Activated naive CD8-positive, alpha-beta T cell treated with anti-CD3 and anti-CD28 coated beads, Interleukin-2, amount 50 U/mL, for 24 hours (primary cell): ENCODE data around the gene COL18A1.

Experiments used
- ATAC-seq: fragments of 150-1000 bp; cut with Tn5 transposase; one replicate; pipeline ENCODE4 v1.10.0; 2021
- DNase-seq: peaks from one replicate; pipeline ENCODE4 v3.0.0; 2021
- H3K27ac Mint-ChIP-seq: one replicate; pipeline ENCODE4 v1.8.0; 2021; ENCODE audit warnings: mild to moderate bottlenecking, mixed read lengths
- H3K27me3 Mint-ChIP-seq: one replicate; pipeline ENCODE4 v1.8.0; 2021; ENCODE audit warnings: mixed read lengths
- H3K36me3 Mint-ChIP-seq: one replicate; pipeline ENCODE4 v1.8.0; 2021; ENCODE audit warnings: low read depth, mixed read lengths
- H3K4me1 Mint-ChIP-seq: one replicate; pipeline ENCODE4 v1.8.0; 2021; ENCODE audit warnings: mixed read lengths
- H3K4me3 Mint-ChIP-seq: one replicate; pipeline ENCODE4 v1.8.0; 2021; ENCODE audit warnings: mild to moderate bottlenecking, moderate library complexity, mixed read lengths
- H3K9me3 Mint-ChIP-seq: one replicate; pipeline ENCODE4 v1.8.0; 2021; ENCODE audit warnings: mixed read lengths

The COL18A1 gene

GRCh38 chr21:45512626-45513002, 107.6 kb downstream of the COL18A1 start:
- no peak overlapping the region for H3K27ac Mint-ChIP-seq
- no peak overlapping the region for H3K4me3 Mint-ChIP-seq
- ATAC-seq (no peak), DNase-seq (no peak)
- peaks cover 5% of the 10 kb centered on the region for H3K4me1 Mint-ChIP-seq
- H3K36me3 Mint-ChIP-seq, result peaks cover 15% of the 10 kb centered on the region
- H3K27me3 Mint-ChIP-seq, result no peaks in the 10 kb centered on the region
- H3K9me3 Mint-ChIP-seq, result no peaks in the 10 kb centered on the region

GRCh38 chr21:45513003-45513717, 108.2 kb downstream of the COL18A1 start:
- Mint-ChIP-seq H3K27me3 (no peaks in the 10 kb centered on the region), H3K36me3 (peaks cover 19% of the 10 kb centered on the region), H3K9me3 (peaks cover 4% of the 10 kb centered on the region), H3K27ac (no peak overlapping the region), H3K4me1 (peaks cover 9% of the 10 kb centered on the region), H3K4me3 (no peak overlapping the region)
- ATAC-seq (no peak), DNase-seq (no peak)

GRCh38 chr21:45513741-45514310, 108.9 kb downstream of the COL18A1 start:
- peaks cover 15% of the 10 kb centered on the region for H3K4me1 Mint-ChIP-seq
- no peak overlapping the region for H3K27ac Mint-ChIP-seq
- peaks cover 26% of the 10 kb centered on the region for H3K36me3 Mint-ChIP-seq
- H3K9me3 Mint-ChIP-seq, result peaks cover 11% of the 10 kb centered on the region
- ATAC-seq (no peak), DNase-seq (no peak)
- H3K4me3 Mint-ChIP-seq, result no peak overlapping the region
- H3K27me3 Mint-ChIP-seq, result no peaks in the 10 kb centered on the region

GRCh38 chr21:45514311-45515021, 109.5 kb downstream of the COL18A1 start:
- ATAC-seq, result no peak

GRCh38 chr21:45515241-45516061, 110.5 kb downstream of the COL18A1 start:
- peaks cover 42% of the 10 kb centered on the region for H3K36me3 Mint-ChIP-seq
- H3K4me1 Mint-ChIP-seq, result peaks cover 15% of the 10 kb centered on the region
- ATAC-seq, result no peak
- H3K9me3 Mint-ChIP-seq, result peaks cover 27% of the 10 kb centered on the region
- no peaks in the 10 kb centered on the region for H3K27me3 Mint-ChIP-seq
- no peak overlapping the region for H3K27ac Mint-ChIP-seq
- no peak for DNase-seq
- no peak overlapping the region for H3K4me3 Mint-ChIP-seq

More at GRCh38 chr21:45514311-45515021, 109.5 kb downstream of the COL18A1 start:
- Mint-ChIP-seq H3K4me1 (peaks cover 15% of the 10 kb centered on the region), H3K27ac (no peak overlapping the region), H3K36me3 (peaks cover 32% of the 10 kb centered on the region), H3K9me3 (peaks cover 17% of the 10 kb centered on the region), H3K27me3 (no peaks in the 10 kb centered on the region), H3K4me3 (no peak overlapping the region)
- DNase-seq, result no peak

- no peak overlapping the region for H3K4me3 Mint-ChIP-seq
- H3K4me1 Mint-ChIP-seq, result peaks cover 15% of the 10 kb centered on the region
- H3K27ac Mint-ChIP-seq, result no peak overlapping the region
- ATAC-seq (no peak), DNase-seq (no peak)
- peaks cover 49% of the 10 kb centered on the region for H3K36me3 Mint-ChIP-seq
- H3K27me3 Mint-ChIP-seq, result no peaks in the 10 kb centered on the region
- peaks cover 31% of the 10 kb centered on the region for H3K9me3 Mint-ChIP-seq
Measured at GRCh38 chr21:45516071-45516670, 111.2 kb downstream of the COL18A1 start.

- DNase-seq (no peak), ATAC-seq (no peak)
- Mint-ChIP-seq H3K36me3 (peaks cover 55% of the 10 kb centered on the region), H3K27ac (no peak overlapping the region), H3K4me1 (peaks cover 15% of the 10 kb centered on the region), H3K4me3 (no peak overlapping the region), H3K27me3 (no peaks in the 10 kb centered on the region), H3K9me3 (peaks cover 36% of the 10 kb centered on the region)
Measured at GRCh38 chr21:45516671-45517151, 111.7 kb downstream of the COL18A1 start.

GRCh38 chr21:45517249-45518065, 112.5 kb downstream of the COL18A1 start:
- Mint-ChIP-seq H3K27me3 (no peaks in the 10 kb centered on the region), H3K36me3 (peaks cover 62% of the 10 kb centered on the region), H3K9me3 (peaks cover 37% of the 10 kb centered on the region), H3K4me3 (peak overlapping the region; percentile 42), H3K27ac (peak overlapping the region; percentile 71), H3K4me1 (peaks cover 15% of the 10 kb centered on the region)
- no peak for ATAC-seq
- DNase-seq, result no peak

- Mint-ChIP-seq H3K4me1 (peaks cover 15% of the 10 kb centered on the region), H3K27me3 (no peaks in the 10 kb centered on the region), H3K9me3 (peaks cover 37% of the 10 kb centered on the region), H3K36me3 (peaks cover 67% of the 10 kb centered on the region), H3K27ac (peak overlapping the region; percentile 9), H3K4me3 (peak overlapping the region; percentile 42)
- DNase-seq (no peak), ATAC-seq (no peak)
Measured at GRCh38 chr21:45518742-45519141, 113.8 kb downstream of the COL18A1 start.

- Mint-ChIP-seq H3K4me1 (peaks cover 14% of the 10 kb centered on the region), H3K27me3 (no peaks in the 10 kb centered on the region), H3K4me3 (no peak overlapping the region), H3K36me3 (peaks cover 67% of the 10 kb centered on the region), H3K27ac (no peak overlapping the region), H3K9me3 (peaks cover 37% of the 10 kb centered on the region)
- DNase-seq, result no peak
- ATAC-seq, result no peak
Measured at GRCh38 chr21:45519182-45519581, 114.2 kb downstream of the COL18A1 start.

- DNase-seq, result no peak
- peaks cover 37% of the 10 kb centered on the region for H3K9me3 Mint-ChIP-seq
Measured at GRCh38 chr21:45521241-45521640, 116.3 kb downstream of the COL18A1 start.

GRCh38 chr21:45522381-45522780, 117.4 kb downstream of the COL18A1 start:
- Mint-ChIP-seq H3K36me3 (peaks cover 66% of the 10 kb centered on the region), H3K4me3 (no peak overlapping the region), H3K27ac (no peak overlapping the region), H3K27me3 (no peaks in the 10 kb centered on the region), H3K4me1 (peaks cover 13% of the 10 kb centered on the region), H3K9me3 (peaks cover 37% of the 10 kb centered on the region)
- no peak for ATAC-seq
- no peak for DNase-seq

More at GRCh38 chr21:45521241-45521640, 116.3 kb downstream of the COL18A1 start:
- Mint-ChIP-seq H3K27me3 (no peaks in the 10 kb centered on the region), H3K4me1 (peaks cover 14% of the 10 kb centered on the region), H3K36me3 (peaks cover 64% of the 10 kb centered on the region), H3K4me3 (no peak overlapping the region), H3K27ac (no peak overlapping the region)
- ATAC-seq, result no peak

GRCh38 chr21:45522986-45523385, 118.0 kb downstream of the COL18A1 start:
- DNase-seq (no peak), ATAC-seq (no peak)
- no peaks in the 10 kb centered on the region for H3K27me3 Mint-ChIP-seq
- no peak overlapping the region for H3K27ac Mint-ChIP-seq
- peaks cover 64% of the 10 kb centered on the region for H3K36me3 Mint-ChIP-seq
- no peak overlapping the region for H3K4me3 Mint-ChIP-seq
- H3K9me3 Mint-ChIP-seq, result peaks cover 34% of the 10 kb centered on the region
- H3K4me1 Mint-ChIP-seq, result peaks cover 8% of the 10 kb centered on the region
